Measurements from ENCODE around the gene TUFM.

The TUFM gene

GRCh38 chr16:28846933-28847273 lies 755 bp upstream of the TUFM start:
- TF ChIP-seq CTCF (IDR thresholded peaks at IDR 0.05): no peak

- TF ChIP-seq CTCF (IDR thresholded peaks at IDR 0.05): no peak
Observed at GRCh38 chr16:28845761-28846079, 428 bp downstream of the TUFM start.

GRCh38 chr16:28845293-28845692 lies 855 bp downstream of the TUFM start:
- TF ChIP-seq CTCF (IDR thresholded peaks at IDR 0.05): no peak

- no peak for TF ChIP-seq CTCF (IDR thresholded peaks at IDR 0.05)
Observed at GRCh38 chr16:28844226-28844885, 1.8 kb downstream of the TUFM start.

- no peak for TF ChIP-seq CTCF (IDR thresholded peaks at IDR 0.05)
Observed at GRCh38 chr16:28843766-28844165, 2.4 kb downstream of the TUFM start.

- TF ChIP-seq CTCF (IDR thresholded peaks at IDR 0.05): no peak
Observed at GRCh38 chr16:28842696-28843095, 3.5 kb downstream of the TUFM start.

- TF ChIP-seq CTCF (IDR thresholded peaks at IDR 0.05): no peak
Observed at GRCh38 chr16:28839899-28840298, 6.2 kb downstream of the TUFM start.

- no peak for TF ChIP-seq CTCF (IDR thresholded peaks at IDR 0.05)
Observed at GRCh38 chr16:28839004-28839639, 7.0 kb downstream of the TUFM start.

Measured in LNCAP (cell line).